NCI-H1048 (cell line): Measurements from ENCODE around the gene ARID5B.

Experiments used
- DNase-seq: peaks from one replicate; lab custom pipeline; 2025; lab: John Stamatoyannopoulos, UW

The ARID5B gene

GRCh38 chr10:61905837-61906561, 4.5 kb downstream of the ARID5B start:
- no peak for DNase-seq

GRCh38 chr10:61906562-61906901, 5.0 kb downstream of the ARID5B start:
- DNase-seq: no peak

GRCh38 chr10:61907011-61907410, 5.5 kb downstream of the ARID5B start:
- DNase-seq: no peak

- DNase-seq: no peak
These were observed 6.1 kb downstream of the ARID5B start for GRCh38 chr10:61907587-61907986.

- DNase-seq: no peak
These were observed 8.8 kb downstream of the ARID5B start for GRCh38 chr10:61910226-61910805.

GRCh38 chr10:61910894-61911293, 9.4 kb downstream of the ARID5B start:
- peak; percentile 72 for DNase-seq

- peak; percentile 72 for DNase-seq
These were observed 9.9 kb downstream of the ARID5B start for GRCh38 chr10:61911425-61911824.

- no peak for DNase-seq
These were observed 11.5 kb downstream of the ARID5B start for GRCh38 chr10:61912981-61913380.

GRCh38 chr10:61918140-61918539, 16.6 kb downstream of the ARID5B start:
- no peak for DNase-seq

GRCh38 chr10:61918989-61919388, 17.5 kb downstream of the ARID5B start:
- no peak for DNase-seq

GRCh38 chr10:61919646-61920215, 18.2 kb downstream of the ARID5B start:
- DNase-seq: no peak

- DNase-seq: no peak
These were observed 19.6 kb downstream of the ARID5B start for GRCh38 chr10:61921143-61921542.

- no peak for DNase-seq
These were observed 21.9 kb downstream of the ARID5B start for GRCh38 chr10:61923210-61923949.

GRCh38 chr10:61923950-61924274, 22.4 kb downstream of the ARID5B start:
- DNase-seq: no peak

- no peak for DNase-seq
These were observed 28.1 kb downstream of the ARID5B start for GRCh38 chr10:61929555-61929954.

- no peak for DNase-seq
These were observed 30.3 kb downstream of the ARID5B start for GRCh38 chr10:61931620-61932332.

GRCh38 chr10:61933859-61934555, 32.5 kb downstream of the ARID5B start:
- DNase-seq: no peak

GRCh38 chr10:61935077-61935476, 33.6 kb downstream of the ARID5B start:
- DNase-seq: no peak

- no peak for DNase-seq
These were observed 35.3 kb downstream of the ARID5B start for GRCh38 chr10:61936770-61937169.

GRCh38 chr10:61937631-61938351, 36.3 kb downstream of the ARID5B start:
- no peak for DNase-seq

- no peak for DNase-seq
These were observed 38.4 kb downstream of the ARID5B start for GRCh38 chr10:61939902-61940301.
